ENCODE results near the gene CYP26B1.

Gene CYP26B1

DNA sequence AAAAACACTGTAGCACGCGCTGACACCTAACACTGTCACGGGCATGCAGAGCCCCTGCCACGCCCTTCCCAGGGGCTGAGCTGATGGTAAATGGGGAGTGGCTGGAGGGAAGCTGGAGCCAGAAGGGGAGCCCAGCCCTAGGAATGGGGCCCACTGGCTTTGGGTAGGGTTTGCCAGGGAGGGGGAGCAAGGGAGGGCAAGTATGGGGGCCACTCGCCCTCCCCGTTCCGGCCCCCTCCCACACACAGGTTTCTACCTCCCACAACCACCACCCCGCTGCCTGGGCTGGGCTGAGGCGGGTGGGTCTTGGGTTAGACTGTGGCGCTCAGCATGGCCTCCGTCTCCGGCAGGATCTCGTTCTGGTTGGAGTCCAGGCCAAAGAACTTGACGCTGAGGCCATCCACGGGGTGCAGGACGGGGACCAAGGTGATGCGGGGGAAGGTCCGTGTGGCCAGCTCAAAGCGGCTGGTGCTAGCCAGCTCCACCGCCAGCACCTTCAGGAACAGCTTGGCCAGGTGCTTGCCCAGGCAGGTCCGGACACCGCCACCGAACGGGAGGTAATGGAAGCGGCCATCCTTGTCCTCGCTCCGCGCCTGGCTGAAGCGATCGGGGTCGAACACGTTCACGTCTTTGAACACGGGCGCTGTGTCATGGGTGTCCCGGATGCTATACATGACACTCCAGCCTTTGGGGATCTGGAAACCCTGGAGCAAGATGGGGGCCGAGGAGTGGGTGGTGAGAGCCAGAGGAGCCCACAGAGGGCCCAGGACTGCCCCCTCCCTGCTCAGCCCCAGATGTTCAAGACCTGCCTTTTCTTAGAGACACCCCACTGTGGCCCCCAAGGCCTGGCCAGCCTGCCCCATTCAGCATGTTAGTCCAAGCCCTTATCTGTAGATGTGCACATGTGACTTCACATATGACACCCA lies 15.5 kb downstream of the CYP26B1 start:
- TF ChIP-seq, protein P1, sequence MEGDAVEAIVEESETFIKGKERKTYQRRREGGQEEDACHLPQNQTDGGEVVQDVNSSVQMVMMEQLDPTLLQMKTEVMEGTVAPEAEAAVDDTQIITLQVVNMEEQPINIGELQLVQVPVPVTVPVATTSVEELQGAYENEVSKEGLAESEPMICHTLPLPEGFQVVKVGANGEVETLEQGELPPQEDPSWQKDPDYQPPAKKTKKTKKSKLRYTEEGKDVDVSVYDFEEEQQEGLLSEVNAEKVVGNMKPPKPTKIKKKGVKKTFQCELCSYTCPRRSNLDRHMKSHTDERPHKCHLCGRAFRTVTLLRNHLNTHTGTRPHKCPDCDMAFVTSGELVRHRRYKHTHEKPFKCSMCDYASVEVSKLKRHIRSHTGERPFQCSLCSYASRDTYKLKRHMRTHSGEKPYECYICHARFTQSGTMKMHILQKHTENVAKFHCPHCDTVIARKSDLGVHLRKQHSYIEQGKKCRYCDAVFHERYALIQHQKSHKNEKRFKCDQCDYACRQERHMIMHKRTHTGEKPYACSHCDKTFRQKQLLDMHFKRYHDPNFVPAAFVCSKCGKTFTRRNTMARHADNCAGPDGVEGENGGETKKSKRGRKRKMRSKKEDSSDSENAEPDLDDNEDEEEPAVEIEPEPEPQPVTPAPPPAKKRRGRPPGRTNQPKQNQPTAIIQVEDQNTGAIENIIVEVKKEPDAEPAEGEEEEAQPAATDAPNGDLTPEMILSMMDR (IDR thresholded peaks at IDR 0.05; ENCODE audit: unreplicated experiment in 3 of 3) = no peak
- Mint-ChIP-seq H3K9me3 (no peaks in the 10 kb centered on the region), H3K4me3 (no peak overlapping the region), H3K36me3 (ENCODE audit: low read depth) (peaks cover 3% of the 10 kb centered on the region), H3K4me1 (peaks cover 19% of the 10 kb centered on the region), H3K27me3 (ENCODE audit: low read depth) (peaks cover 31% of the 10 kb centered on the region), H3K27ac (no peak overlapping the region)

DNA sequence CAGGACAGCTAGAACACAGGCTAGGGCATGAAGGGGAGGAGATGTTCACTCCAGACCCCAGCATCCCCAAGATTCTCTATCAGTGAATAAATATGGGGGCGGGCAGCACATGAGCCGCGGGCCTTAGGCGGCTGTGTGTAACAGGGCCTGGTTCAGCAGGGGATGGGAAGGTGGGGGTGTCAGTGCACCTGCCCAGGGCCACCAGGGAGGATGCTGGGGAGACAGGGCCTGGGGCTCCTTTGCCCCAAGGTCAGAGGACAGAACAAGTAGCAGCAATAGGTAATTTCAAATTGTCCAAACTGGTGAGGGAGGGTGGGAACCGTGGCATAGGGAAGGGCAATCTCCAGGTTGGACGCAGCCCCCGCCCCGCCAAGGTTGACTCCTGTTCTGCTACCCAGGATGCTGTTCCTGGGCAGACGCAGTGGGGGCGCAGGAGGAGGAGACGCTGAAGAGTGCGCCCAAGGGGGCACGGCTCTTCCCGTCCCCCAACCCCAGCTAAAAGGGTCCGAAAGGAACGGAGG lies 16.2 kb downstream of the CYP26B1 start:
- Mint-ChIP-seq H3K4me1 (peaks cover 19% of the 10 kb centered on the region), H3K9me3 (no peaks in the 10 kb centered on the region), H3K27ac (no peak overlapping the region), H3K36me3 (ENCODE audit: low read depth) (peaks cover 3% of the 10 kb centered on the region), H3K27me3 (ENCODE audit: low read depth) (peaks cover 36% of the 10 kb centered on the region), H3K4me3 (no peak overlapping the region)
- TF ChIP-seq, protein P1 (IDR thresholded peaks at IDR 0.05; ENCODE audit: unreplicated experiment in 3 of 3) = no peak

DNA sequence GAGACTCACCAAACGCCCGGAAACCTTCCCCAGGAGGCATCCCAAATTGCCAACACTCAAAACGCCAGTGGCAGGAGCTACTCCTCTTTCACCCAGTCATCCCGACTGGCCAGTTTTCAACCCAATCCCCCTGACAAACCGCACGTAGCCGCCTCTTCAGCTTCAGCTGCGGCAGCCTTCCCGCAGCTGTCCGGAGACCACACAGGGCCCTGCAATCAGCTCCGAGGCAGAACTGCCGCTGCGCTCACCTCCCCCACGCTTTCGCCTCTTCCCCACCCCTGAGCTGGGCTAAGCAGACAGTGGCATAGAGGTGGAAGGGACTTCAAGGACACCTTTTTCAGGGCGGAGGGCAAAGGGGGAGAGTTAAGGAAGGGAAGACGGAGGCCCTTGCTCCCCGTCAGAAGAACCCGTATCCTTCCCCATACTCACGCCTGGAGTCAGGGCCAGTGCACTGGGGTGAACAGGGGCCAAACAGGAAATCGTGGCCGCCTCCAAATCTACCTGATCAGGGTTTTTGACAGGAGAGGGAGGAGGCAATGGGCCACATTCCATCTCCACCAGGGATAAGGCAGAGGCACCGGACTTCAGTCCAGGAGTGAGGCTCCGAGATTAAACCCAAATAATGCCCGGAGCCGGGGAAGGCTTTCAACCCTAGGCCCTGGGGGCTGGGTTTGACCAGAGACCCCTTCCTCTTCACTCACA lies 16.9 kb downstream of the CYP26B1 start:
- Mint-ChIP-seq H3K27me3 (ENCODE audit: low read depth) (peaks cover 42% of the 10 kb centered on the region), H3K9me3 (no peaks in the 10 kb centered on the region), H3K27ac (peak overlapping the region in 2 of 3 experiments; percentile 3 to 80), H3K4me1 (peaks cover 19% of the 10 kb centered on the region), H3K36me3 (ENCODE audit: low read depth) (peaks cover 3% of the 10 kb centered on the region), H3K4me3 (no peak overlapping the region)
- TF ChIP-seq, protein P1 (IDR thresholded peaks at IDR 0.05; ENCODE audit: unreplicated experiment in 3 of 3) = no peak

DNA sequence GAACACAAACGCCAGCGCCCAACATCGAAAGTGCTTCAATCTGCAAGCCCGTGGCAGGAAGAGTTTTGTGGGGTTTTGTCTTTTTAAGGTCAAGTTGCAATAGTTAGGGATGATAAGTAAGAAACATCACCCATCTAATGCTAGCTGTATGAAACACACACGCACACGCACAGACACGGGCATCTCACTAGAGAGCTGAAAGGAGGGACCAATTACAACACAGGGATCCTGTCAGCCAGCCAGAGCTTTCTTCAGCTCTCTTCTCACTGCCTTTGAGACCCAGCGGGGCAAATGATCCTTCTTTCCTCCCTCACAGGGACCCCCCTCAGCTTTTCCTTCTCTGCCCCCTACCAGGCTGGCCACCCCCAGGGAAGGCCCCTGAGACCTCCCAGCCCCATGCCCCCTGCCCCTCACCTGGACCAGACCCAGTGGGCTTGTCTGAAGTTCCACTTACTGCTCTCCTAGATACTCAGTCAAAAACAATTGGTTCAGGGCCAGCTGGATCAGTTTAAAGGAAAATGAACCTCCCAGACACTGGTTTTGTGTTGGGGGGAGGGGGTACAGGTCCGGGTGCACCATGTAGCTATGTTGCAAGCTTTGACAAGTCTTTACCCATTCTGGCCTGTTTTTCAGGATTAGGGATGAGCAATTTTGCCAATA lies 17.9 kb downstream of the CYP26B1 start:
- Mint-ChIP-seq H3K4me3 (peak overlapping the region in 1 of 3 experiments; percentile 39), H3K27ac (peak overlapping the region; percentile 3 to 80 (median 25)), H3K36me3 (ENCODE audit: low read depth) (peaks cover 3% of the 10 kb centered on the region), H3K27me3 (ENCODE audit: low read depth) (peaks cover 45% of the 10 kb centered on the region), H3K9me3 (no peaks in the 10 kb centered on the region), H3K4me1 (peaks cover 19% of the 10 kb centered on the region)
- TF ChIP-seq, protein P1 (IDR thresholded peaks at IDR 0.05; ENCODE audit: unreplicated experiment in 3 of 3) = no peak

DNA sequence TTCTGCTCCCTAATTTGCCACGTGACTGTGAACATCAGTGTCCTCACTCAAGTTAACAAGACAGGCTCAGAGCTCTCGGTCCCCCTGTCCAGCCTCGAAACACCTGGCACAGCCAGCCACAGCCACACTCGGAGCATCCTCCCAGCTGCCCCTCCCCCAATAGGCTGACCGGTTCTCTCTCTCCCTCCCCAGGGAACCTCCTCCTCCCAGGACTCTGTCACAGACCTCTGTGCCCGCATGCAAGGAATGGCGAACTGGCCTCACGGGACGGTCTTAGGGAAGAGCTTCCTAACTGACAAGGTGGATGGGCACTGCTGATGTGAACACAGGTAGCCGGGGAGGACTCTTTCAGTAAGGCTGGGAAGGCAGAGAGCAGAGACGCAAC lies 18.8 kb downstream of the CYP26B1 start:
- Mint-ChIP-seq H3K36me3 (ENCODE audit: low read depth) (peaks cover 3% of the 10 kb centered on the region), H3K27ac (no peak overlapping the region), H3K27me3 (ENCODE audit: low read depth) (peaks cover 48% of the 10 kb centered on the region), H3K9me3 (no peaks in the 10 kb centered on the region), H3K4me3 (no peak overlapping the region), H3K4me1 (peaks cover 19% of the 10 kb centered on the region)
- TF ChIP-seq, protein P1 (IDR thresholded peaks at IDR 0.05; ENCODE audit: unreplicated experiment in 3 of 3) = no peak
